Lower leg skin (tissue), 4 donors: Measurements from ENCODE around the gene BPIFB1. TPM values are rescaled to one million over a fixed set of nuclear protein-coding genes. Genes with fewer than 3 reads are reported as not detected.

Experiments
- DNase-seq, 2 donors: peaks; one replicate each; pipeline ENCODE4 v3.0.0-alpha.2; 2019; ENCODE audit warnings: low spot score in 2 of 2
- H3K4me3 ChIP-seq: fragments of 200-600 bp; sonication (generic); 2 replicates; pipeline ENCODE4 v1.5.1; 2017; ENCODE audit warnings: mild to moderate bottlenecking, low read depth; ENCODE audit not compliant: poor library complexity, severe bottlenecking
- CTCF ChIP-seq, 3 donors: fragments of 450-650 bp; IDR thresholded peaks; one replicate each; pipeline ENCODE4 v1.5.1; 2016; ENCODE audit warnings: antibody characterized with exemption in 3 of 3, mild to moderate bottlenecking in 3 of 3, moderate library complexity in 2 of 3
- POLR2A ChIP-seq, 2 donors: fragments of 450-650 bp; IDR thresholded peaks; one replicate each; pipeline ENCODE4 v1.6.1; 2016 to 2017; ENCODE audit warnings: antibody characterized with exemption in 2 of 2, mild to moderate bottlenecking in 1 of 2, moderate library complexity in 1 of 2
- WGBS, 2 donors: methylation state at CpG; one replicate each; pipeline ENCODE4 v1.1.5; 2018; 5-methylcytosine and 5-hydroxymethylcytosine counted together
- intact Hi-C: fragments of 100-400 bp; cut with DNase I; formaldehyde crosslinking; loops from one replicate; pipeline ENCODE4 v1.15.0; 2023; ENCODE audit warnings: low total_unique reads
- total RNA-seq, 4 donors: library from RNA; depleted of rRNA; stranded (reverse); fragments of >200 nt; gene quantifications; one replicate each; pipeline ENCODE4 v1.1.0, GENCODE V29; 2016

Gene BPIFB1
- total RNA-seq, 4 donors from 2014 or later: not detected

- 66 to 74% methylated on average over 7 of the region's 7 CpGs for WGBS, 2 donors
- DNase-seq: no peak
- no peak overlapping the region for H3K4me3 ChIP-seq
- intact Hi-C loops: no loop called here
- TF ChIP-seq POLR2A (IDR thresholded peaks at IDR 0.05) (no peak), CTCF (IDR thresholded peaks at IDR 0.05) (no peak)
Measured at GRCh38 chr20:33313686-33314314, 30.8 kb downstream of the BPIFB1 start.

- 73 to 77% methylated on average over 5 of the region's 5 CpGs for WGBS, 2 donors
- TF ChIP-seq POLR2A (IDR thresholded peaks at IDR 0.05): no peak
- no peak for TF ChIP-seq CTCF (IDR thresholded peaks at IDR 0.05)
- no peak for DNase-seq
- intact Hi-C loops: no loop called here
- H3K4me3 ChIP-seq: no peak overlapping the region
Measured at GRCh38 chr20:33316343-33316742, 33.3 kb downstream of the BPIFB1 start.

DNA sequence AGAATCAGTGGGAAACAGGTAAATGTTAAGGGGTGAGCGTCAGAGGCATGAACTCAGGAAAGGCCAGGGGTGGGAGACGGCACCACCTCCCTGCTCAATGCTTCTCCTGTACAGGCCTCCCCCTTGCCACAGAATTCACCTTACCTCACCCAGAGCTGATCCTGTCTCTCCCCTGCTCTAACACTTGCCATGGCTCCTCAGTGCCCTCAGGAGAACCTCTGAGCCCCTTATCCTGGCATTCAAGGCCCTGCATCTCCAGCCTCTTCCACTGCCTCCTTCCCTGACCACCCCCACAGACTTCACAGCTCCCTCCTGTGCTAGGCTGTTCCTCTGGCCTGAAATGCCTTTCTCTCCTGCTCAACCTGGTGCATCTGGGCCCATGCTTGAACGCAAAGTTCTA lies 33.9 kb downstream of the BPIFB1 start:
- TF ChIP-seq POLR2A (IDR thresholded peaks at IDR 0.05) (no peak), CTCF (IDR thresholded peaks at IDR 0.05) (no peak)
- 78 to 80% methylated on average over 3 of the region's 3 CpGs for WGBS, 2 donors
- H3K4me3 ChIP-seq: no peak overlapping the region
- intact Hi-C loops: no loop called here
- no peak for DNase-seq

DNA sequence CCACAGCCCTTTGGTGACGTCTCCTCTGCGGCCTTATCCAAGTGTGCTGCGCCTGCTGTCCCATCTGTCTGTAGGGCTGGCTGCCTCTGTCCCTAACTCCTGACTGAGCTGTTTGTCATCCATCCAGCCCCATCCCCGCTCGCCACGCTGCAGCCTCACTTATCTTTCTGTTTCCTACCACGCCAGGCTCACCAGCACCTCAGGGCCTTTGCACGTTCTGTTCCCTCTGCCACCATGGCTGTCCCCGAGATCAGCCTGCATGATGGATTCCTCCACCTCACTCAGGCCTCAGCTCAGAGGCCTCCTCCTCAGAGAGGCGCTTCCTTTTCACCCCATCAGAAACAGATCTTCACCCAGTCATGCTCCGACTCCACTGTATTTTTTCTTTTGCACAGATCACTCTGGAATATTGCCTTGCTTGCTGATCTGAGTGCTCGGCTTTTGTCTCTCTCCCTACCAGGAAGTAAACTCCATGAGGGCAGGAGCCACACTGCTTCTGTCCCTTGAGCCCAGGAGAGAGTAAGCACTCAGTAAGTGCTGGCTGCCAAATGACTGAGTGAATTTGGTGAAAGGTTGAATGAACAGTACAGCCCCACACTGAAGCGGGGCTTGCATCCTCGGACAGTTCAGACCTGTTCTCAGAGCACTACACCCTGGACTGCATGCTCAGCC lies 34.5 kb downstream of the BPIFB1 start:
- DNase-seq: no peak
- intact Hi-C loops: no loop called here
- H3K4me3 ChIP-seq: no peak overlapping the region
- 86 to 87% methylated on average over 14 of the region's 14 CpGs for WGBS, 2 donors
- TF ChIP-seq POLR2A (IDR thresholded peaks at IDR 0.05) (no peak), CTCF (IDR thresholded peaks at IDR 0.05) (no peak)

DNA sequence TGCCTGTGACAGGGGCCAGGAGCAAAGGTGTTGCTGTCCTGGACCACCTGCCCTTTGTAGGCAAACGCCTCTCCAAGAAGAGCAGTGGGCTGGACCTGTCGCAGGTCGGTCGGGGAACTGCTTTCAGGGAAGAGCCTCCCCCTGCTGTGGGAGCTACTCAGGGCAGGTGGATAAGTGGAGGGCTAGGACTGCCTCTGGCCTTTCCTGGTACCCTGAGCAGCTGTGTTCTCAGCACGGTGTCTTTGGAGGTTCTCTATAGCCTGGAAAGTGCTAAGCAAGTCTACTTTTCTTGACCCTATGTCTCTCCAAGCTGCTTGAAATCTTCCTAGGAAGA lies 35.0 kb downstream of the BPIFB1 start:
- 41 to 54% methylated on average over 5 of the region's 5 CpGs for WGBS, 2 donors
- TF ChIP-seq CTCF (IDR thresholded peaks at IDR 0.05) (no peak), POLR2A (IDR thresholded peaks at IDR 0.05) (no peak)
- H3K4me3 ChIP-seq: no peak overlapping the region
- DNase-seq: no peak
- intact Hi-C loops: no loop called here

- 82 to 88% methylated on average over 8 to 10 of the region's 10 CpGs for WGBS, 2 donors
- DNase-seq: no peak
- intact Hi-C loops: no loop called here
- no peak for TF ChIP-seq POLR2A (IDR thresholded peaks at IDR 0.05)
- TF ChIP-seq CTCF (IDR thresholded peaks at IDR 0.05): no peak
- H3K4me3 ChIP-seq: no peak overlapping the region
Measured at GRCh38 chr20:33320006-33320405, 37.0 kb downstream of the BPIFB1 start.
